IMR-90 (cell line): ENCODE data around the gene MDP1. TPM values are rescaled to one million over a fixed set of nuclear protein-coding genes. Genes with fewer than 3 reads are reported as not detected.
"Not testable (repeated sequence)": the region's sequence is repeated elsewhere in the genome, so short reads cannot be mapped to it uniquely, and the experiment has no call there.

Experiments used
- ATAC-seq: fragments of 200-7000 bp; cut with Tn5 transposase; 2 replicates; pipeline ENCODE4 v1.9.1; 2020; ENCODE audit warnings: low read depth, mild to moderate bottlenecking, moderate library complexity
- BruUV-seq: library from RNA; stranded (reverse); fragments of 400-500 nt; replicated peaks from 2 replicates; lab custom pipeline; 2021; lab: Mats Ljungman, UMichigan
- CTCF ChIA-PET: fragments of 300-600 bp; formaldehyde crosslinking; extraction: SDS; loops from one replicate; lab custom pipeline; 2021; ENCODE audit warnings: antibody characterized with exemption; lab: Yijun Ruan, JAX
- POLR2A ChIA-PET: fragments of 300-600 bp; sonication (Branson Sonifier 250); formaldehyde crosslinking; loops from one replicate; lab custom pipeline; 2022; ENCODE audit warnings: antibody characterized with exemption; ENCODE audit not compliant: unreplicated experiment; lab: Charles Lee
- DNase-seq: peaks from one replicate; pipeline ENCODE4 v3.0.0; 2013
- H2AFZ ChIP-seq: replicated peaks from 2 replicates; pipeline ENCODE3; 2013; ENCODE audit warnings: low read length, mild to moderate bottlenecking; ENCODE audit not compliant: poor library complexity
- H2AK5ac ChIP-seq: 2 replicates; pipeline ENCODE4 v1.6.1; 2013; ENCODE audit warnings: low read depth, low read length, inconsistent platforms
- H2AK9ac ChIP-seq: replicated peaks from 2 replicates; pipeline ENCODE3; 2013; ENCODE audit warnings: mild to moderate bottlenecking, low read depth, low read length, moderate library complexity; ENCODE audit not compliant: poor library complexity
- H2BK120ac ChIP-seq: 2 replicates; pipeline ENCODE4 v1.6.1; 2013; ENCODE audit warnings: low read depth, low read length, inconsistent platforms
- H2BK15ac ChIP-seq: 3 replicates; pipeline ENCODE4 v1.6.1; 2013; ENCODE audit warnings: low read depth, low read length, inconsistent platforms
- H2BK20ac ChIP-seq: 2 replicates; pipeline ENCODE4 v1.6.1; 2013; ENCODE audit warnings: low read depth, mild to moderate bottlenecking, inconsistent platforms, low read length, moderate library complexity
- H2BK5ac ChIP-seq: 2 replicates; pipeline ENCODE4 v1.6.1; 2013; ENCODE audit warnings: mild to moderate bottlenecking, low read depth, low read length, inconsistent platforms; ENCODE audit not compliant: poor library complexity, severe bottlenecking
- H3K14ac ChIP-seq: replicated peaks from 2 replicates; pipeline ENCODE4 v1.6.1; 2013; ENCODE audit warnings: low read depth, low read length, inconsistent platforms
- H3K18ac ChIP-seq: 2 replicates; pipeline ENCODE4 v1.6.1; 2013; ENCODE audit warnings: low read depth, low read length, control low read depth
- H3K23ac ChIP-seq: 2 replicates; pipeline ENCODE4 v1.6.1; 2013; ENCODE audit warnings: low read depth, low read length, inconsistent platforms
- H3K27ac ChIP-seq: 2 replicates; pipeline ENCODE4 v1.5.1; 2013; ENCODE audit warnings: mild to moderate bottlenecking, control low read depth, low read length; ENCODE audit not compliant: insufficient read depth
- H3K27me3 ChIP-seq: 2 replicates; pipeline ENCODE4 v1.6.1; 2013; ENCODE audit warnings: low read length; ENCODE audit not compliant: control insufficient read depth, insufficient read depth
- H3K36me3 ChIP-seq: 2 replicates; pipeline ENCODE4 v1.6.1; 2013; ENCODE audit warnings: low read length, mixed read lengths; ENCODE audit not compliant: control insufficient read depth, insufficient read depth
- H3K4ac ChIP-seq: 2 replicates; pipeline ENCODE4 v1.6.1; 2013; ENCODE audit warnings: low read depth, low read length, inconsistent platforms
- H3K4me1 ChIP-seq: 2 replicates; pipeline ENCODE4 v1.6.1; 2013; ENCODE audit warnings: low read length, mixed read lengths; ENCODE audit not compliant: control insufficient read depth, insufficient read depth
- H3K4me2 ChIP-seq: 2 replicates; pipeline ENCODE4 v1.6.1; 2013; ENCODE audit warnings: low read depth, mild to moderate bottlenecking, control low read depth, low read length, moderate library complexity
- H3K4me3 ChIP-seq: 2 replicates; pipeline ENCODE4 v1.5.1; 2013; ENCODE audit warnings: low read depth, mild to moderate bottlenecking, control low read depth, low read length, moderate library complexity; ENCODE audit not compliant: insufficient read depth
- H3K56ac ChIP-seq: 2 replicates; pipeline ENCODE4 v1.6.1; 2013; ENCODE audit warnings: low read length, inconsistent platforms; ENCODE audit not compliant: insufficient read depth; ENCODE audit errors: extremely low read depth
- H3K79me1 ChIP-seq, 2 experiments: 2 replicates each; pipeline ENCODE4 v1.6.1; 2013; ENCODE audit warnings: low read length in 2 of 2, inconsistent platforms in 1 of 2, low read depth in 1 of 2
- H3K9ac ChIP-seq: 2 replicates; pipeline ENCODE4 v1.6.1; 2013; ENCODE audit warnings: low read depth, low read length, control low read depth
- H3K9me1 ChIP-seq: 2 replicates; pipeline ENCODE4 v1.6.1; 2013; ENCODE audit warnings: low read length, inconsistent platforms; ENCODE audit not compliant: insufficient read depth
- H3K9me3 ChIP-seq: 2 replicates; pipeline ENCODE4 v1.6.1; 2013; ENCODE audit warnings: low read length; ENCODE audit not compliant: control insufficient read depth, insufficient read depth
- H4K20me1 ChIP-seq: 2 replicates; pipeline ENCODE4 v1.6.1; 2013; ENCODE audit warnings: low read length, inconsistent platforms; ENCODE audit not compliant: insufficient read depth
- H4K5ac ChIP-seq: 2 replicates; pipeline ENCODE4 v1.6.1; 2013; ENCODE audit warnings: mild to moderate bottlenecking, low read depth, low read length, control low read depth
- H4K8ac ChIP-seq, 2 experiments: 2 replicates each; pipeline ENCODE4 v1.6.1; 2013; ENCODE audit warnings: low read depth in 2 of 2, low read length in 2 of 2, control low read depth in 1 of 2, inconsistent platforms in 1 of 2
- H4K91ac ChIP-seq: 2 replicates; pipeline ENCODE4 v1.6.1; 2013; ENCODE audit warnings: low read depth, low read length, inconsistent platforms; ENCODE audit not compliant: insufficient read depth
- WGBS, 2 experiments: methylation state at CpG; one replicate each; pipeline versions ENCODE4 v1.1.5 to v1.1.7; 2013; ENCODE audit warnings: missing lambda C conversion rate in 2 of 2; ENCODE audit not compliant: insufficient read length in 1 of 2; ENCODE audit errors: extremely low coverage in 2 of 2; 5-methylcytosine and 5-hydroxymethylcytosine counted together
- dilution Hi-C: fragments of 300-500 bp; cut with HindIII; formaldehyde crosslinking; loops from one replicate; pipeline ENCODE4 v1.14.3; 2018; ENCODE audit warnings: low sequenced_read_pairs; ENCODE audit not compliant: unreplicated experiment
- in situ Hi-C: fragments of 300-500 bp; cut with MboI; formaldehyde crosslinking; loops from 3 replicates; pipeline ENCODE4 v1.14.3; 2019; ENCODE audit warnings: low sequenced_read_pairs, inconsistent platforms, mixed read lengths
- intact Hi-C: fragments of 100-400 bp; cut with micrococcal nuclease; formaldehyde crosslinking; loops from 2 replicates; pipeline ENCODE4 v1.10.0; 2022
- polyA plus RNA-seq, 3 experiments: library from polyadenylated mRNA; depleted of rRNA; stranded (reverse); fragments of >200 nt; gene quantifications; 2 replicates each; pipeline ENCODE4 v1.2.3, GENCODE V29; 2012; ENCODE audit warnings: low replicate concordance in 1 of 3
- total RNA-seq: library from RNA; depleted of rRNA; stranded (reverse); fragments of >200 nt; gene quantifications from 2 replicates; pipeline ENCODE4 v1.2.3, GENCODE V29; 2012

The MDP1 gene
- total and polyA plus RNA-seq, 2 of the 4 experiments (the other 2 are of a cell fraction) = 15.1 to 17.8 TPM

GRCh38 chr14:24216876-24217275 lies 1.0 kb upstream of the MDP1 start:
- H4K8ac ChIP-seq, H3K9me3 ChIP-seq, H2BK20ac ChIP-seq, H3K36me3 ChIP-seq, H3K4ac ChIP-seq, H3K18ac ChIP-seq, POLR2A ChIA-PET, H3K4me3 ChIP-seq, H3K27ac ChIP-seq, dilution Hi-C loops, H2AFZ ChIP-seq, H2AK5ac ChIP-seq, H3K14ac ChIP-seq, H2BK120ac ChIP-seq, H3K4me2 ChIP-seq, DNase-seq, H3K27me3 ChIP-seq, H3K56ac ChIP-seq, H3K9ac ChIP-seq, H4K5ac ChIP-seq, H4K91ac ChIP-seq, H4K20me1 ChIP-seq, H3K4me1 ChIP-seq, H3K23ac ChIP-seq, H2BK5ac ChIP-seq, H3K9me1 ChIP-seq, H2BK15ac ChIP-seq, in situ Hi-C loops, ATAC-seq, BruUV-seq, H2AK9ac ChIP-seq: not testable (repeated sequence)
- H3K79me1 ChIP-seq = peaks cover 11 to 68% of the 10 kb centered on the region in 2 experiments
- intact Hi-C loops = loop anchor here (1.0 to 10.0 kb wide), 3 partner anchors 15 to 218 kb away; partner anchors contain the start of genes GMPR2 and NEDD8
- CTCF ChIA-PET = interaction anchor here (0.7 to 1.8 kb wide), 2 partner anchors 11 to 25 kb away, joined by 6 to 7 read pairs; partner anchors contain the start of gene TINF2
- no CpG with 5 or more reads among the region's 1 CpG for WGBS, 2 experiments
